PC-9 (cell line): ENCODE results near the gene BMF. TPM values are rescaled to one million over a fixed set of nuclear protein-coding genes. Genes with fewer than 3 reads are reported as not detected.

ENCODE experiments used
- BruUV-seq: library from RNA; stranded (reverse); fragments of 400-500 nt; replicated peaks from 2 replicates; lab custom pipeline; 2021; lab: Mats Ljungman, UMichigan
- CTCF ChIA-PET: fragments of 300-600 bp; sonication (Branson Sonifier 250); formaldehyde crosslinking; loops from one replicate; lab custom pipeline; 2022; ENCODE audit warnings: antibody characterized with exemption; lab: Charles Lee
- POLR2A ChIA-PET: fragments of 300-600 bp; sonication (Branson Sonifier 250); formaldehyde crosslinking; loops from one replicate; lab custom pipeline; 2022; ENCODE audit warnings: antibody characterized with exemption; ENCODE audit not compliant: unreplicated experiment; lab: Charles Lee
- DNase-seq, 2 experiments: peaks; one replicate each; pipeline versions ENCODE4 v3.0.0 to v3.0.0-alpha.2; 2015 to 2022; ENCODE audit warnings: mixed read lengths in 1 of 2
- H2AFZ ChIP-seq: fragments of 200-600 bp; sonication (generic); 2 replicates; pipeline ENCODE4 v1.8.1; 2017; ENCODE audit warnings: antibody characterized with exemption
- H3F3A ChIP-seq: fragments of 200-600 bp; sonication (generic); 2 replicates; pipeline ENCODE4 v1.8.1; 2017; ENCODE audit warnings: antibody characterized with exemption, mild to moderate bottlenecking, low read depth; ENCODE audit not compliant: insufficient read depth
- H3K27ac ChIP-seq: fragments of 200-600 bp; sonication (generic); 2 replicates; pipeline ENCODE4 v1.6.1; 2016; ENCODE audit warnings: mixed run types
- H3K27me3 ChIP-seq: fragments of 200-600 bp; sonication (generic); 2 replicates; pipeline ENCODE4 v1.6.1; 2016; ENCODE audit warnings: low read depth, mixed run types; ENCODE audit not compliant: insufficient read depth
- H3K36me3 ChIP-seq: fragments of 200-600 bp; sonication (generic); 2 replicates; pipeline ENCODE4 v1.6.1; 2016; ENCODE audit warnings: low read depth, mixed run types
- H3K4me1 ChIP-seq: fragments of 200-600 bp; sonication (generic); replicated peaks from 2 replicates; pipeline ENCODE4 v1.6.1; 2016; ENCODE audit warnings: mixed run types; ENCODE audit not compliant: insufficient read depth
- H3K4me2 ChIP-seq: fragments of 200-600 bp; sonication (generic); 2 replicates; pipeline ENCODE4 v1.6.1; 2017; ENCODE audit warnings: mixed run types
- H3K4me3 ChIP-seq: fragments of 200-600 bp; sonication (generic); 2 replicates; pipeline ENCODE4 v1.6.1; 2016; ENCODE audit warnings: mixed run types
- H3K79me2 ChIP-seq: fragments of 200-600 bp; sonication (generic); 2 replicates; pipeline ENCODE4 v1.6.1; 2017; ENCODE audit warnings: low read depth, mixed run types
- H3K9me2 ChIP-seq: fragments of 200-600 bp; sonication (generic); 2 replicates; pipeline ENCODE4 v1.8.1; 2017; ENCODE audit warnings: mild to moderate bottlenecking; ENCODE audit not compliant: insufficient read depth
- H3K9me3 ChIP-seq: fragments of 200-600 bp; sonication (generic); 2 replicates; pipeline ENCODE4 v1.8.1; 2016; ENCODE audit warnings: low read depth; ENCODE audit not compliant: insufficient read depth
- H4K20me1 ChIP-seq: fragments of 200-600 bp; sonication (generic); 2 replicates; pipeline ENCODE4 v1.8.1; 2017; ENCODE audit not compliant: insufficient read depth
- EZH2 ChIP-seq: fragments of 200-600 bp; sonication (generic); IDR thresholded peaks from 2 replicates; pipeline ENCODE4 v1.8.0; 2017; ENCODE audit warnings: antibody characterized with exemption, low read depth
- intact Hi-C: fragments of 100-400 bp; cut with micrococcal nuclease; formaldehyde crosslinking; loops from one replicate; pipeline ENCODE4 v1.10.0; 2022; ENCODE audit not compliant: unreplicated experiment
- total RNA-seq: library from RNA; stranded (reverse); gene quantifications from 2 replicates; pipeline ENCODE4 v1.2.3, GENCODE V29; 2021
- TF ChIP-seq, protein P1 (sequence below): fragments of 200-600 bp; sonication (generic); conservative IDR thresholded peaks from 2 replicates; pipeline ENCODE4 v1.6.1; 2017; ENCODE audit warnings: mixed run types, antibody characterized with exemption, mild to moderate bottlenecking, moderate library complexity

The BMF gene
- total RNA-seq, 1 experiment from 2014 or later: 11.0 TPM

DNA sequence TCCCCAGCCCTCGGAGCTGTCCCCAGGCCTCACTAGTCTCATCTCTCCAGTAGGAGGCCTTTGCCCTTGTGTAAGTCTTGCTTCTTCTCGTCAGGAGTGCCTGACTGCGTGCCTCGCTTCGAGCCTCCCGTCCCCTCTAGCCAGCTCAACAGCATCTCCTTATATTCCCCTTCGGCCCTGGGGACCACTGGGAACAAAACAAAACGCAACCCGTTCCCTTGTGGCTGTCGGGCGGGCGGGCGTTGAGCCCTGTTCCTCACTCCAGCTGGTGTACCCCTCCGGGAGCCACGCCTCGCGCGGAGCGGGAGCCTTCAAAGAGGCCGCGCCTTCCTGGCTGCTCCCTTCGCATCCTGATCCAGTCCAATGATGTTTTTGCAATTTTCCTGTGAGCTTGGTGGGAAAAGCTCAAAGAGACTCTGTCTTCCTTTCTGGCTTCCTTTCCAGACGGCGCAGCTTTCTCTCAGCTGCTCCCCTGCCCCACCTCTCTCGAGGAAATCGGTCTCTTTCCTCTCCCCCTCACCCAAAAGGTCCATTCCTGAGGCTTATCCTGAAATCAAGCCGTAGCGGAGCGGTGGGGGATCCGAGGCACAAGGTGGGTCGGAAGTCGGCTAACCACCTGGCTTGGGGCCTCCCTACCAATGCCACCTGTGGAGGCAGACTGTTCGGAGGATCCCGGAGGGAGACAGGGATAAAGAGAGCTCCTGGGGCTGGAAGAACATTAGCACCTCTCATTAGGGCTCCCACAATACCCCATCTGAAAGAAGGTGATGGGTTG lies 36.3 kb downstream of the BMF start:
- intact Hi-C loops: no loop called here
- Histone ChIP-seq H3K36me3 (no peaks in the 10 kb centered on the region), H3F3A (no peaks in the 10 kb centered on the region), H3K79me2 (no peaks in the 10 kb centered on the region), H3K4me3 (no peak overlapping the region), H3K27me3 (no peaks in the 10 kb centered on the region), H2AFZ (no peak overlapping the region), H3K4me2 (no peak overlapping the region), H4K20me1 (no peaks in the 10 kb centered on the region), H3K9me3 (no peaks in the 10 kb centered on the region), H3K27ac (no peak overlapping the region), H3K4me1 (peaks cover 39% of the 10 kb centered on the region), H3K9me2 (no peaks in the 10 kb centered on the region)
- ChIA-PET POLR2A (no interaction called here), CTCF (no interaction called here)
- TF ChIP-seq EZH2: no peak
- TF ChIP-seq, protein P1, sequence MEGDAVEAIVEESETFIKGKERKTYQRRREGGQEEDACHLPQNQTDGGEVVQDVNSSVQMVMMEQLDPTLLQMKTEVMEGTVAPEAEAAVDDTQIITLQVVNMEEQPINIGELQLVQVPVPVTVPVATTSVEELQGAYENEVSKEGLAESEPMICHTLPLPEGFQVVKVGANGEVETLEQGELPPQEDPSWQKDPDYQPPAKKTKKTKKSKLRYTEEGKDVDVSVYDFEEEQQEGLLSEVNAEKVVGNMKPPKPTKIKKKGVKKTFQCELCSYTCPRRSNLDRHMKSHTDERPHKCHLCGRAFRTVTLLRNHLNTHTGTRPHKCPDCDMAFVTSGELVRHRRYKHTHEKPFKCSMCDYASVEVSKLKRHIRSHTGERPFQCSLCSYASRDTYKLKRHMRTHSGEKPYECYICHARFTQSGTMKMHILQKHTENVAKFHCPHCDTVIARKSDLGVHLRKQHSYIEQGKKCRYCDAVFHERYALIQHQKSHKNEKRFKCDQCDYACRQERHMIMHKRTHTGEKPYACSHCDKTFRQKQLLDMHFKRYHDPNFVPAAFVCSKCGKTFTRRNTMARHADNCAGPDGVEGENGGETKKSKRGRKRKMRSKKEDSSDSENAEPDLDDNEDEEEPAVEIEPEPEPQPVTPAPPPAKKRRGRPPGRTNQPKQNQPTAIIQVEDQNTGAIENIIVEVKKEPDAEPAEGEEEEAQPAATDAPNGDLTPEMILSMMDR: no peak
- no TSS peak for BruUV-seq
- no peak for DNase-seq

DNA sequence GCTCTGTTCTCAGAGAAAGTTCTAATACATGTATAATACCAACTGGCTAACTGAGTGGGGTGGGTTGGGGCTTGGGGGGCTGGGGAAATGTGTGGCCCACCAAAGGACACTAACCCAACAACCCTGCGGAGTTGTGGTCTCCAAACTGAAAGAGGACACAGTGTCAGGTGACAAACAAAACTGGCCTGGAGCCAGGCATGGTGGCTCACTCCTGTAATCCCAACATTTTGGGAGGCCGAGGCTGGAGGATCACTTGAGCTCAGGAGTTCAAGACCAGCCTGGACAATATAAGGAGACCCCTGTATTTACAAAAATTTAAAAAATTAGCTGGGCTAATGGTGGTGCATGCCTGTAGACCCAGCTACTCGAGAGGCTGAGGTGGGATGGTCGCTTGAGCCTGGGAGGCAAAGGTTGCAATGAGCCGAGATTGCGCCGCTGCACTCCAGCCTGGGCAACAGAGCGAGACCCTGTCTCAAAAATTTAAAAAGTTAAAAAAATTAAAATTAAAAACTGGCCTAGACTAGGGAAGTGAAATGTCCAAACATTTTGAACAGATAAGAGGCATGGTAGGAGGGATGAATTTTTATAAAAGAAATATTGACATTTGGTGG lies 38.0 kb downstream of the BMF start:
- H3K27ac ChIP-seq: no peak overlapping the region
- no peaks in the 10 kb centered on the region for H3F3A ChIP-seq
- H2AFZ ChIP-seq: no peak overlapping the region
- H3K9me3 ChIP-seq: no peaks in the 10 kb centered on the region
- no peaks in the 10 kb centered on the region for H3K9me2 ChIP-seq
- POLR2A ChIA-PET: interaction anchor here (0.6 kb wide), 1 partner anchor 14 kb away, joined by 4 read pairs; no protein-coding TSS in a partner anchor
- H3K4me2 ChIP-seq: no peak overlapping the region
- CTCF ChIA-PET: interaction anchor here (0.5 kb wide), 1 partner anchor 519 kb away, joined by 4 read pairs; no protein-coding TSS in a partner anchor
- no peak for TF ChIP-seq EZH2
- TF ChIP-seq, protein P1: no peak
- H3K4me1 ChIP-seq: peaks cover 50% of the 10 kb centered on the region
- H3K4me3 ChIP-seq: no peak overlapping the region
- no peaks in the 10 kb centered on the region for H3K27me3 ChIP-seq
- intact Hi-C loops: no loop called here
- DNase-seq: no peak
- no TSS peak for BruUV-seq
- H3K79me2 ChIP-seq: no peaks in the 10 kb centered on the region
- no peaks in the 10 kb centered on the region for H4K20me1 ChIP-seq
- H3K36me3 ChIP-seq: no peaks in the 10 kb centered on the region

DNA sequence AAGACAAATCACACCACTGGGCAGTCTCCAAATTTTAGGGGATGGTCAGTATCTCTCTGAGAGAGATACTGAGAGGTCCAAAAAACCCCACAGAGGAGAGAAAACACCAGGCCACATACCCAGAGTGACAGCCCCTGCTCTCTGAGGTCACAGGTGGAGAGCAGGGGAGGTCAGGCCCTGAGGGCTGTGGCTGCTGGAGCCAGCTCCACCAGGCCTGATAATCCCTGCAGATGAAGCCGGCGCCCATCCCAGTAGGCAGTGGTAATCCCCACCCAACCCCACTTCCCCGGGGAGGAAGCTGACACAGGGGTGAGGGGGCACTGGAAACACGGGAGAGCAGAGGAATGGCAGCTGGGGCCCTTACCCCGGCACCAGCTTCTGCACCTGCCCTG lies 38.5 kb downstream of the BMF start:
- H3K9me3 ChIP-seq: no peaks in the 10 kb centered on the region
- no peak overlapping the region for H2AFZ ChIP-seq
- no peaks in the 10 kb centered on the region for H3K27me3 ChIP-seq
- H3K4me2 ChIP-seq: no peak overlapping the region
- POLR2A ChIA-PET: interaction anchor here (0.6 kb wide), 1 partner anchor 14 kb away, joined by 4 read pairs; no protein-coding TSS in a partner anchor
- no peaks in the 10 kb centered on the region for H3K79me2 ChIP-seq
- no TSS peak for BruUV-seq
- no peak overlapping the region for H3K4me3 ChIP-seq
- H3F3A ChIP-seq: no peaks in the 10 kb centered on the region
- H3K27ac ChIP-seq: no peak overlapping the region
- DNase-seq: no peak
- no peaks in the 10 kb centered on the region for H3K36me3 ChIP-seq
- CTCF ChIA-PET: interaction anchor here (0.5 kb wide), 1 partner anchor 519 kb away, joined by 4 read pairs; no protein-coding TSS in a partner anchor
- intact Hi-C loops: no loop called here
- no peaks in the 10 kb centered on the region for H4K20me1 ChIP-seq
- no peaks in the 10 kb centered on the region for H3K9me2 ChIP-seq
- peaks cover 45% of the 10 kb centered on the region for H3K4me1 ChIP-seq
- TF ChIP-seq, protein P1: no peak
- no peak for TF ChIP-seq EZH2
